Measurements from ENCODE around the gene MFAP3. TPM values are rescaled to one million over a fixed set of nuclear protein-coding genes. Genes with fewer than 3 reads are reported as not detected.

MFAP3 gene
- total and polyA plus RNA-seq, 10 of the 15 experiments (the other 5 are each of a cell fraction or from before 2014, with no cell fraction given) = 2.5 to 22.9 (median 13.4) TPM

DNA sequence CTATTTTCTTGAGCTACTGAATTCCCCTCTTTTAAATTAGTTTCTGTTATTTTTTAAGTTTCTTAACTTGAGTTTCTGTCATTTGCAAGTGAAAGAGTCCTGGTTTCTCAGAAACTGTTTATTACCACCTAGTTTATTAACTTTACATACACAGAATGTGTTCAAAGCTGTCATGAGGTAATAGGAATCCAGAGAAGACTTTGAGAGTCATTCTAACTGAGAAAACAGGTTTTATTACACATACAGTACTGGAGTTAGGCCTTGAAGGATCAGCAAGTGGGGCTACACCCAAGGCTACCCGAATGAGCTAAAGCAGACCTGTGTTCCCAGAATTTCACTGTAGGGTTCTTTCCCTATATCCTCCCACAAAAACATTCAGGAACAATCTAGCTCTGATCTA, 33.1 kb upstream of the MFAP3 start:
- Histone ChIP-seq H3K4me2 (ENCODE audit: control insufficient read depth, insufficient read depth) (no peak overlapping the region), H3K9ac (ENCODE audit: control insufficient read depth, insufficient read depth, low read length) (no peak overlapping the region), H3K27ac (ENCODE audit: control insufficient read depth, insufficient read depth) (no peak overlapping the region), H3K4me1 (ENCODE audit: control insufficient read depth, insufficient read depth, low read length) (no peaks in the 10 kb centered on the region), H3K36me3 (ENCODE audit: control insufficient read depth in 2 of 2, insufficient read depth in 2 of 2, low read length in 1 of 2) (peaks cover 0 to 4% of the 10 kb centered on the region in 2 experiments; a peak in 2 of 4 replicates), H4K20me1 (ENCODE audit: control insufficient read depth, insufficient read depth) (no peaks in the 10 kb centered on the region), H3K79me2 (ENCODE audit: control insufficient read depth, insufficient read depth, low read length) (no peaks in the 10 kb centered on the region), H3K4me3 (no peak overlapping the region), H3K9me3 (replicated peaks; ENCODE audit: control insufficient read depth, insufficient read depth, low read length) (no peaks in the 10 kb centered on the region), H2AFZ (ENCODE audit: control insufficient read depth, low read depth, low read length) (no peak overlapping the region), H3K27me3 (replicated peaks in 1 of 2; ENCODE audit: control insufficient read depth in 2 of 2, insufficient read depth in 2 of 2, low read length in 1 of 2) (no peaks in the 10 kb centered on the region)
- DNase-seq (ENCODE audit: low read depth, low spot score) (no peak), ATAC-seq (no peak), FAIRE-seq (no peak)
- ChIA-PET SMC1A (ENCODE audit: uncharacterized antibody, unreplicated experiment) (interaction anchor here (1.0 kb wide), 2 partner anchors 41 to 399 kb away, joined by 3 read pairs; no protein-coding TSS in a partner anchor), POLR2A (no interaction called here), RAD21 (ENCODE audit: unreplicated experiment) (no interaction called here), CTCF (interaction anchor here (1.2 to 1.5 kb wide), 2 partner anchors 10 to 66 kb away, joined by 4 to 5 read pairs; no protein-coding TSS in a partner anchor)
- BruUV-seq (replicated peaks) = no TSS peak
- intact Hi-C loops (cut with micrococcal nuclease; ENCODE audit: unreplicated experiment) (no loop called here), in situ Hi-C loops (cut with MboI) (no loop called here)
- WGBS (ENCODE audit: insufficient coverage, insufficient replicate concordance, low lambda C conversion rate, missing lambda C conversion rate) = 88% methylated on average over 1 of the region's 1 CpG
- TF ChIP-seq ZNF384 (IDR thresholded peaks at IDR 0.05; ENCODE audit: borderline replicate concordance, low read depth, low read length) (no peak), HCFC1 (IDR thresholded peaks at IDR 0.05; ENCODE audit: low read length) (no peak), CHD2 (IDR thresholded peaks at IDR 0.05; ENCODE audit: borderline replicate concordance, low read depth, low read length) (no peak), BHLHE40 (IDR thresholded peaks at IDR 0.05; ENCODE audit: borderline replicate concordance in 1 of 2, low read depth in 2 of 2, low read length in 1 of 2) (no peak), SPI1 (IDR thresholded peaks at IDR 0.05; ENCODE audit: borderline replicate concordance, insufficient read depth, low read depth, low read length) (no peak), TCF7 (IDR thresholded peaks at IDR 0.05; ENCODE audit: borderline replicate concordance) (no peak), RUNX3 (IDR thresholded peaks at IDR 0.05; ENCODE audit: low read length) (no peak), SRF (IDR thresholded peaks at IDR 0.05; ENCODE audit: low read depth in 2 of 2, low read length in 2 of 2) (no peak), SUZ12 (IDR thresholded peaks at IDR 0.05; ENCODE audit: unreplicated experiment) (no peak), RB1 (IDR thresholded peaks at IDR 0.05; ENCODE audit: borderline replicate concordance) (no peak), MYC (IDR thresholded peaks at IDR 0.05; ENCODE audit: insufficient read depth, insufficient read length, insufficient replicate concordance, low read length, severe bottlenecking) (no peak)
- TF ChIP-seq, protein P1, sequence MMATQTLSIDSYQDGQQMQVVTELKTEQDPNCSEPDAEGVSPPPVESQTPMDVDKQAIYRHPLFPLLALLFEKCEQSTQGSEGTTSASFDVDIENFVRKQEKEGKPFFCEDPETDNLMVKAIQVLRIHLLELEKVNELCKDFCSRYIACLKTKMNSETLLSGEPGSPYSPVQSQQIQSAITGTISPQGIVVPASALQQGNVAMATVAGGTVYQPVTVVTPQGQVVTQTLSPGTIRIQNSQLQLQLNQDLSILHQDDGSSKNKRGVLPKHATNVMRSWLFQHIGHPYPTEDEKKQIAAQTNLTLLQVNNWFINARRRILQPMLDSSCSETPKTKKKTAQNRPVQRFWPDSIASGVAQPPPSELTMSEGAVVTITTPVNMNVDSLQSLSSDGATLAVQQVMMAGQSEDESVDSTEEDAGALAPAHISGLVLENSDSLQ (IDR thresholded peaks at IDR 0.05) = no peak
- TF ChIP-seq, protein P2, sequence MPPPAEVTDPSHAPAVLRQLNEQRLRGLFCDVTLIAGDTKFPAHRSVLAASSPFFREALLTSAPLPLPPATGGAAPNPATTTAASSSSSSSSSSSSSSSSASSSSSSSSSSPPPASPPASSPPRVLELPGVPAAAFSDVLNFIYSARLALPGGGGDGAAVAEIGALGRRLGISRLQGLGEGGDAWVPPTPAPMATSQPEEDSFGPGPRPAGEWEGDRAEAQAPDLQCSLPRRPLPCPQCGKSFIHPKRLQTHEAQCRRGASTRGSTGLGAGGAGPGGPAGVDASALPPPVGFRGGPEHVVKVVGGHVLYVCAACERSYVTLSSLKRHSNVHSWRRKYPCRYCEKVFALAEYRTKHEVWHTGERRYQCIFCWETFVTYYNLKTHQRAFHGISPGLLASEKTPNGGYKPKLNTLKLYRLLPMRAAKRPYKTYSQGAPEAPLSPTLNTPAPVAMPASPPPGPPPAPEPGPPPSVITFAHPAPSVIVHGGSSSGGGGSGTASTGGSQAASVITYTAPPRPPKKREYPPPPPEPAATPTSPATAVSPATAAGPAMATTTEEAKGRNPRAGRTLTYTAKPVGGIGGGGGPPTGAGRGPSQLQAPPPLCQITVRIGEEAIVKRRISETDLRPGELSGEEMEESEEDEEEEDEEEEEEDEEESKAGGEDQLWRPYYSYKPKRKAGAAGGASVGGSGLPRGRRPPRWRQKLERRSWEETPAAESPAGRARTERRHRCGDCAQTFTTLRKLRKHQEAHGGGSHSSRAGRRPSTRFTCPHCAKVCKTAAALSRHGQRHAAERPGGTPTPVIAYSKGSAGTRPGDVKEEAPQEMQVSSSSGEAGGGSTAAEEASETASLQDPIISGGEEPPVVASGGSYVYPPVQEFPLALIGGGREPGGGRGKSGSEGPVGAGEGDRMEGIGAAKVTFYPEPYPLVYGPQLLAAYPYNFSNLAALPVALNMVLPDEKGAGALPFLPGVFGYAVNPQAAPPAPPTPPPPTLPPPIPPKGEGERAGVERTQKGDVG (CRISPR knock-in tag; IDR thresholded peaks at IDR 0.05) = no peak
- TF ChIP-seq, protein P3, sequence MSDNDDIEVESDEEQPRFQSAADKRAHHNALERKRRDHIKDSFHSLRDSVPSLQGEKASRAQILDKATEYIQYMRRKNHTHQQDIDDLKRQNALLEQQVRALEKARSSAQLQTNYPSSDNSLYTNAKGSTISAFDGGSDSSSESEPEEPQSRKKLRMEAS (IDR thresholded peaks at IDR 0.05; ENCODE audit: low read depth, low read length) = no peak

Data from GM12878 (cell line).